NOMO-1 (cell line): ENCODE data around the gene DHX8.
A peak's percentile ranks its signal among the peaks of the same experiment; 100 is the strongest.
"Not testable (repeated sequence)": the region's sequence is repeated elsewhere in the genome, so short reads cannot be mapped to it uniquely, and the experiment has no call there.

ENCODE experiments used
- DNase-seq, 2 experiments: peaks; one replicate each; lab custom pipeline; 2025; ENCODE audit not compliant: unreplicated experiment in 2 of 2; lab: John Stamatoyannopoulos, UW

DHX8 gene

DNA sequence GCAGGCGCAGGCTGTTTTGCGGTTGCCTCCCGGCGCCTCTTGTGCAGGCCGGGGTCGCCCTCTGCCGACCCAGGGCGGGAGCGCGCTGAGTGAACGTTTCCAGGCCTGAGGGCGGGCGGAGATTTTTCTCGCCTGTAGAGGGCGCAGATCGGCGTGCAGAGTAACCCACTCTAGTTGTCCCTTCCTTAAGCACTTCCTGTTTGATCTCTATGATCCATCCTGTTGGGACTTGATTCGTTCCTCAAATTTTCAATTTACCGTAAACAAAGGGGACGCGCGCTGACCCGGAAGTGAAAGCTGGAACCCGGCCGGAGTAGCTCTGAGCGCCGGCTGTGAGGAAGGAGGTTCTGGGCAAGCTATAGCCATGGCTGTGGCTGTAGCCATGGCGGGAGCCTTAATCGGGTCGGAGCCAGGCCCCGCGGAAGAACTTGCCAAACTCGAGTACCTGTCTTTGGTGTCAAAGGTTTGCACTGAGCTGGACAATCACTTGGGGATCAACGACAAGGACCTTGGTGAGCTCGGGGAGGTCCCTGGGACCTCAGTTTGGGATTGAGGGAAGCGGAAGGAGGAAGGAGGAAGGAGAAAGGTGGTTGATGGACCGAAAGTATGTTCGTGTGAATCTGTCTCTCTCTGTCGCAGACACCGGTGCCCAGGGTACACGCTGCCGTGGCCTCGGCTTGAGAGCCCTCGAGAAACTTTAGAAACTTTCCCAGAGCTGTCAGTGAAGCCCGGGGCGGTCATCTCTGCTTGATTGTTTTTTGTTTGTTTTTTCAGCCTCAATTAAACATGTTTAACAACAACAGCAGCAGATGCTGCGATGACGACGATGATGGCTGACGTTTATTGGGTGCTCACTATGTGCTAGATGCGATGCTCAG is at the start of gene DHX8:
Gene DHX8, plus strand, starts transcription at position 302 of the 878 bp plus-strand sequence. Its CDS starts 63 bp downstream, at position 365.
- DNase-seq, result peak; percentile 97 to 99

GRCh38 chr17:43434902-43435319 is 48.9 kb upstream of the DHX8 start:
- DNase-seq, result no peak

- DNase-seq, result no peak
Observed at GRCh38 chr17:43437756-43438155, 46.0 kb upstream of the DHX8 start.

- DNase-seq, result no peak
Observed at GRCh38 chr17:43438626-43439025, 45.1 kb upstream of the DHX8 start.

DNA sequence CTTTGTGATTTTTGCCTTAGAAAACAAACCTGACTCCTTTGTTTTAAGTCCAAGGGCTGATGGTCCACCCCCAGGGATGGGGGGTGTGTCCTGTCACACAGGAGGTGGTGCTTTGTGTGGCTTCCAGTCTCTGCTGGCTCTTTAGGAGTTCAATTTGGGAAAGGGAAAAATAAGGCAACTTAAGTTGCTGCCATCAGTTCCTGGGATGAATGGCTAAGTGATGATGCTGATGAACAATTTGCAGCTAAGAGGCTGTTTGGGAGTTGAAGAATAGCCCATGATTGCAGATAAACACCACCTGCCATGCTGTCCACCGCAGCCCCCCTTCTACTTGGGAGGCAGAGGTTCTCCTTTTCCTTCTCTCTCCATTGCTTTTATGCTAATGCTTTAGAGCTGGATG is 44.7 kb upstream of the DHX8 start:
- no peak for DNase-seq

DNA sequence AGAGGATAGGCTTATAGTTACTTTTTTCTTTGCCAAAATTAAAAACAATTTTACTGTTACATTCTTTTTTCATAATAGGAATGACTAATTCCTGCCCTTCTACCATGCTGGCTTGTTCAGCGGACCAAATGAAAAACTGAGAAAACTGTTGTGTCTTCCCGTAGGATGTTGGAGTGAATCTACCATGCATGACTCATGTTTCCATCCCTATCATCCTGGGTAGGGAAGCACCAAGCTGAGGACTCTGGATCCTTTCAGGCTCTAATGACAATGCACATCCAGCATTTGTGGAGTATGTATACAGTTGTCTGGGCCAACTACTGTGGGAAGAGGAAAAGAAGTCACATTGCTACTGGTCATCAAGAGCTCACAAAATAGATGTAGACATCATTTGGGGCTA is 41.1 kb upstream of the DHX8 start:
- DNase-seq, result no peak

- no peak for DNase-seq
Observed at GRCh38 chr17:43443381-43443780, 40.4 kb upstream of the DHX8 start.

DNA sequence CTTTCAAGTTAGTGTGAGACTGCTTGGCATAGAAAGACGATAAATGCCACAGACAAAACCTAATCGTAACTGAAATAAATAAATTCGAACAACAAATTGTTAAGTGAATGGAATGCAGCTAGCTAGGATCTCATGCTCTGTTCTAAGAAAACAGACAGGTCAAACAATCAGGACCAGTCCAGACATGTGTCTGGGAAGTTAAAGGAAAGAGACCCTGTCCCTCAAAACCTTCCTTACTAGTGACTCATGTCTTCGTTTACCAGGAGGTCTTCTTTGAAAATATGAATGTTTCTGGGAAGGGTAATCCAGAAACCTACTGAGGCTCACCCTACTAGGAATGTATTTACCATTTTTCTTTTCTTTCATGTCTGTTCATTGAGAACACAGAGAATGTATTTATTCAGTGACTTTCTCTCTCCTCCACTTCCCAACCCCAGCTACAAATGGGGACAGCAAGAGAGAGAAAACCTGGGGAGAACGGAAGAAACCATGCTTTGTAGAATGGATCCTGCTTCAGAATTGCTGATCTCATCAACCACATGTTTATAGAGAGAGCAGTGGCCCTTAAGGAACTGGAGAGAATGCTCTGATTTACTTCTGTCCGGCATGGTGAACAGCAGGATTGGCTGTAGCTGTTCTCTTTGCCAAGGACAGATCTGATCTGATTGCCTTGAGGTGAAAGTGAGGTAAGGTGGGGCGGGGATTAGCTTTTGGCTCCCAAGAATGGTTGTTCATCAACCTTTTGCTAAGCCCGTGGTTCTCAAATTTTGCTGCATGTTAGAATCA is 39.4 kb upstream of the DHX8 start:
- DNase-seq, result no peak

DNA sequence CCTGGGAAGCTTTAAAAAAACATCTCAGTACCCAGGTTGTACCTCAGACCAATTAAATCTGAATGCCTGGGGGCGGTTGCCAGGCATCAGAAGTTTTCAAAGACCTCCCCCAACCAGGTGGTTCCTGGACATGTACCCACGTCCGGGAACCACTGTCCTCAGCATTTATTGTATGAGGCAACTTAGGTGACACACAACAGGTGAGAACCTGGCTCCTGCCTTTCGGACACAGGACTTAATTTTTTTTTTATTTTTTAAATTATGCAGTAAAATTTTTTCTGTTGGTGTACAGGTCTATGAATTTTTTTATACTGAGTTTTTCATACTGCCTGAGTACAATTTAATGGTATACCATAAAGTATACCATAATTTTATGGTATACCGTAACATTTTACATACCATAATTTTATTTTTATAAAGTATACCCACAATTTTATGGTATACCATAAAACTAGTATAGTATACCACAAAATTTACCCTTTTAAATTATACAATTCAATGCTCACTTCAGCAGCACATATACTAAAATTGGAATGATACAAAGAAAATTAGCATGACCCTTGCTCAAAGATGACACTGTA is 38.7 kb upstream of the DHX8 start:
- DNase-seq, result no peak

DNA sequence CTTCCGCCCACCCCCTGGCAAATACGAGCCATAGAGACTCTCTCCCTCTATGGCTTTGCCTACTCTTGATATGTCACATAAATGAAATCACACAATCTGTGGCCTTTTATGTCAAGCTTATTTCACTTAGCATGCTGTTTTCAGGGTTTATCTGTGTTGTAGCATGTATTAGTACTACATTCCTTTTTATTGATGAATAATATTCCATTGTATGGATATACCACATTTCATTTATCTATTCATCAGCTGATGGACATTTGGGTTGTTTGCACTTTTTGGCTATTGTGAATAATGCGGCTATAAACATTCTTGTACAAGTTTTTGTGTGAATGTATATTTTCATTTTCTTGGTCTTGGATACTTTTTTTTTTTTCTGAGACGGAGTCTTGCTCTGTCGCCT is 37.0 kb upstream of the DHX8 start:
- DNase-seq, result no peak

DNA sequence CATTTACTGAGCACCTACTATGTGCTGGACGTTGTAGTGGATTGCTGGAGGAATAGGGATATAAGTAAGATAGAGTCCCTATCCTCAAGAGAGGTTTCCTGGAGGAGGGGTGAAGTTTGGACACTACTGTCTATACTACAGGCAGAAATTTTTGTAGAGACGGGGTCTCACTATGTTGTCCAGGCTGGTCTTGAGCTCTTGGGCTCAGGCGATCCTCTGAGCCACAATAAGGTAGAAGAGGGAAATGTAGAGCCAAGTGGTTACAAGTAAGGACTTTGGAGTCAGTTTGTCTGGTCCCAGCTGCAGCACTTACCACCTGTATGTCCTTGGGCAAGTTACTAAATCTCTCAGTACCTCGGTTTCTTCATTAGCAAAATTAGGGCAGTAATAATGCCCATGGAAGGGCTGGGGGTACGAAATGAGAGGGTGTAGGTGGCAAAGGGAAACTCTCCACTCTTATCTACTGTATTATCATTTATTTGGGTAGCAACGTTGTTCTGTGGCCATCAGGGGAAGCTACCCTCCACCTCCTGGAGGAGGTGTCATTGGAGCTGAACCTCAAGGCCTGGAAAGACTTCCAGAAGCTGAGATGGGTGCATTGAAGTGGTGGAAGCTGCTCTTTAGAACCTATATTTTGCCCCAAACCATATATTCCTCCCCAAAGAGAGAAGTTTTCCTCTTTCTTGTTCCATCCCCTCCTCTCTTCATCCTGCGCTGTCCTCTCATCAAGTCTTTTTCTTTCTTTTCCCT is 34.9 kb upstream of the DHX8 start:
- DNase-seq, result no peak

GRCh38 chr17:43449470-43450248 is 34.1 kb upstream of the DHX8 start:
- DNase-seq, result no peak

DNA sequence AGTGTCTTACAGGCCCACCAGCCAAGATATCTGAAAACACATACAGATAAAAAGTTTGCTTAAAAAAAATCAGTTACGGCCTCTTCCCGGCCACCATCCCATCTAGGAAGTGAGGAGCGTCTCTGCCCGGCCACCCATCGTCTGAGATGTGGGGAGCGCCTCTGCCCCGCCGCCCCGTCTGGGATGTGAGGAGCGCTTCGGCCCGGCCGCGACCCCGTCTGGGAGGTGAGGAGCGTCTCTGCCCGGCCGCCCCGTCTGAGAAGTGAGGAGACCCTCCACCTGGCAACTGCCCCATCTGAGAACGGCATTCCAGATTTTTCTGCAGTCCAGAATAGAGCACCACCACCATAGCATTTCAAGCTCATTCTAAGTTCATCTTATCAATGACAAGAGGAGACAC is 33.0 kb upstream of the DHX8 start:
- DNase-seq, result not testable (repeated sequence)

DNA sequence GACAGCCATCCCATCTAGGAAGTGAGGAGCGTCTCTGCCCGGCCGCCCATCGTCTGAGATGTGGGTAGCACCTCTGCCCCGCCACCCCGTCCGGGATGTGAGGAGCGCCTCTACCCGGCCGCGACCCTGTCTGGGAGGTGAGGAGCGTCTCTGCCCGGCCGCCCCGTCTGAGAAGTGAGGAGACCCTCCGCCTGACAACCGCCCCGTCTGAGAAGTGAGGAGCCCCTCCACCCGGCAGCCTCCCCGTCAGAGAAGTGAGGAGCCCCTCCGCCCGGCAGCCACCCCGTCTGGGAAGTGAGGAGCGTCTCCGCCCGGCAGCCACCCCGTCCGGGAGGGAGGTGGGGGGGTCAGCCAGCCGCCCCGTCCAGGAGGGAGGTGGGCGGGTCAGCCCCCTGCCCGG is 32.0 kb upstream of the DHX8 start:
- not testable (repeated sequence) for DNase-seq

DNA sequence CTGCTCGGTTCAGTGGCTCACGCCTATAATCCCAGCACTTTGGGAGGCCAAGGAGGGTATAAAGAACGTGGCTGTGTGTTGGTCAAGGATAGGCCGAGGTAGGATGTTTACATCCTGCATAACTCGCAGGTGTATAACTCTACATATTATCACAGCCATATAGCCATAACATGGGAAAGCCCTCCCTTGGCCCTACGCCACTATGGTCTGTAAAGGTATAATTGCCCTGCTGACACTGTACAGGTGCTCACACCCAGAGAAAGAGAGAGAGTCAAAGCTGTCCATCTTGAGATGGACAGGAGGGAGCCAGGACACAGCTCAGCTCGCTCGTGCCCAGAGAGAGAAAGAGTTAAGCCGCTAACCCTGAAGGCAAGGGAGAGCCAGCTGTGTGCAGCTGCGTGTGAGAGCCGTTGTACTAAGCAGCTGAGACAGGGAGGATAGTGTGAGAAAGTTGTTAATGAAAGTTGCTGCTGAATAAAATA is 30.4 kb upstream of the DHX8 start:
- DNase-seq, result no peak

DNA sequence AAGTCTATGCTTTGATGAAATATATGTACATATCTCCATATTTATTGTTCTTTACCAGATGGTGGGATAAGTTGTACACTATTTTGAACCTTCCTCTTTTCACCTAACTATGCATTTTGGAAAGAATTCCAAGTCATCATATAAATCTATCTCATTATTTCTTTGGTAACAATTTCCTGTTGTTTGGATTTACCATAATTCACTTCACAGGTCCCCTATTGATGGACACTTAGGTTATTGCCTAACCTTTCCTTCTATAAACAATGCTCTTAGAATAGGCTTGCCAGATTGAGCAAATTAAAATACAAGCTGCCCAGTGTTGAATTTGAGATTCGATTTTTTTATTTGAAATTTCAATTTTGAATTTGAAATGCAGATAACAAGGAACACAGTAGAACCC is 28.9 kb upstream of the DHX8 start:
- DNase-seq, result no peak

- no peak for DNase-seq
Observed at GRCh38 chr17:43456029-43456428, 27.7 kb upstream of the DHX8 start.

DNA sequence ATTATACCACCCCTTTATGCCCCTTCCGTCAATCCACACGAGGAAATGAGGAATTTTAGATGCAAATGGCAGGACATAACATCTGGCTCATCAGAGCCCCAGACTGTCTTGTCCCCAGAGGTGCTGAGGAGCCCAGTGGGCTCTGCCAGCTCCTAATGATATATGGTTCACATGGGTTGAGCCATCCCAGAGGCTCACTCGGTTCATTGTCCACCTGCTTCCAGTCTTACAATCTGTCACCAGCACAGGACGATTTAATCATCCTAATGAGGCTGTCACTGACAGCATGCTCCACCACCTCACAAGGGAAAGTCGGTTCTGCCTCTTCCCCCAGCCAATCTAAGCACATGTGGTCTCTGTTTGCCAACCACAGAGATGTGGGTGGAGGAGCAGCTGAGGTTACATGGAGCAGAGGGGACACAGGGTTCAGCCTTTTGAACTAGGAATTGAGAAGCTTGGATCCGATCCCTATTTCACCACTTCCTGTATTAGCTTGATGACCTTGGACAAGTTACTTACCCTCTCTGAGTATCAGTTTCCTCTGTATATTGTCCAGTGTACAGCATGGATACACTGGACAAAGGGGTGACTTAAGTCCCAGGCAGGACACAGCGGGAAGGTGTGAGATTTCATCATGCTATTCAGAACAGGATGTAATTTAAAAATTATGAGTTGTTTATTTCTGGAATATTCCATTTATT is 27.0 kb upstream of the DHX8 start:
- DNase-seq, result peak in 1 of 2 experiments; percentile 31

DNA sequence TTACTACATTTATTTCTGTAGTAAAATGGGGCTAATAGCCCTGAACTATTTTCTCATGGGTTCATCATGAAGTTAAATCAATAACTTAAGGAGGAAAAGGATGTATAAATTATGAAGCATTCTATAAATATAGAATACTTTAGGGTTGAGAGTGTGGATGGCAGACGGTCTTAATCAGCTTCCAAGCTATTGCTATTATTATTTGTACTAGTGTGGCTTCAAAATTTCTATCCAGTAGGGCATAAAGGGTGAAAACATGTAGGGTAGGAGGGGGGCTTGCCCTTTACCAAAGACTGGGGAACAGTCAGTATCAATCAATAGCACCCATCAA is 26.4 kb upstream of the DHX8 start:
- no peak for DNase-seq
